Esophagus muscularis mucosa (tissue), 4 donors: ENCODE results near the gene DERL2. TPM values are rescaled to one million over a fixed set of nuclear protein-coding genes. Genes with fewer than 3 reads are reported as not detected.
A peak's percentile ranks its signal among the peaks of the same experiment; 100 is the strongest.

Source experiments
- DNase-seq: peaks from one replicate; pipeline ENCODE4 v3.0.0-alpha.2; 2017; ENCODE audit errors: extremely low spot score
- H3K27ac ChIP-seq, 4 donors: fragments of 200-600 bp; sonication (generic); replicated peaks in 1 of 4; 1 replicate in 3 of 4; 2 replicates in 1 of 4; pipeline ENCODE4 v1.5.1; 2016 to 2019; ENCODE audit warnings: mild to moderate bottlenecking in 1 of 4
- H3K27me3 ChIP-seq, 4 donors: fragments of 200-600 bp; sonication (generic); one replicate each; pipeline versions ENCODE4 v1.5.1 to v1.6.0; 2016 to 2019
- H3K36me3 ChIP-seq, 4 donors: fragments of 200-600 bp; sonication (generic); one replicate each; pipeline ENCODE4 v1.5.1; 2016 to 2019
- H3K4me1 ChIP-seq, 4 donors: fragments of 200-600 bp; sonication (generic); one replicate each; pipeline ENCODE4 v1.5.1; 2016 to 2019
- H3K4me3 ChIP-seq, 4 donors: fragments of 200-600 bp; sonication (generic); 1 replicate in 2 of 4; 2 replicates in 2 of 4; pipeline ENCODE4 v1.5.1; 2016 to 2019; ENCODE audit warnings: mild to moderate bottlenecking in 4 of 4, moderate library complexity in 1 of 4
- H3K9me3 ChIP-seq, 4 donors: fragments of 200-600 bp; sonication (generic); 1 replicate in 3 of 4; 2 replicates in 1 of 4; pipeline ENCODE4 v1.5.1; 2016 to 2019
- CTCF ChIP-seq, 3 experiments: fragments of 200-600 bp in 2 of 3; fragments of 450-650 bp in 1 of 3; sonication (generic) in 2 of 3; IDR thresholded peaks; one replicate each; pipeline ENCODE4 v1.5.1; 2017 to 2019; ENCODE audit warnings: antibody characterized with exemption in 3 of 3, mild to moderate bottlenecking in 2 of 3, moderate library complexity in 1 of 3
- EP300 ChIP-seq: sonication (generic); formaldehyde crosslinking; IDR thresholded peaks from one replicate; pipeline ENCODE4 v1.6.1; 2017; ENCODE audit warnings: antibody characterized with exemption
- POLR2A ChIP-seq: fragments of 450-650 bp; IDR thresholded peaks from one replicate; pipeline ENCODE4 v1.6.1; 2017; ENCODE audit warnings: antibody characterized with exemption, moderate library complexity, mild to moderate bottlenecking, low read depth
- POLR2AphosphoS5 ChIP-seq, 2 donors: sonication (generic); formaldehyde crosslinking; IDR thresholded peaks; one replicate each; pipeline ENCODE4 v1.6.1; 2017; ENCODE audit warnings: antibody characterized with exemption in 2 of 2
- WGBS: methylation state at CpG from one replicate; pipeline ENCODE4 v1.1.5; 2018; 5-methylcytosine and 5-hydroxymethylcytosine counted together
- intact Hi-C: fragments of 100-400 bp; cut with DNase I; formaldehyde crosslinking; loops from one replicate; pipeline ENCODE4 v1.15.1; 2023
- total RNA-seq, 4 donors: library from RNA; depleted of rRNA; stranded (reverse); fragments of >200 nt; gene quantifications; one replicate each; pipeline versions ENCODE4 v1.1.0 to v1.2.1, GENCODE V29; 2016

The DERL2 gene
- total RNA-seq, 4 donors from 2014 or later: 17.4 to 32.4 (median 23.3) TPM

DNA sequence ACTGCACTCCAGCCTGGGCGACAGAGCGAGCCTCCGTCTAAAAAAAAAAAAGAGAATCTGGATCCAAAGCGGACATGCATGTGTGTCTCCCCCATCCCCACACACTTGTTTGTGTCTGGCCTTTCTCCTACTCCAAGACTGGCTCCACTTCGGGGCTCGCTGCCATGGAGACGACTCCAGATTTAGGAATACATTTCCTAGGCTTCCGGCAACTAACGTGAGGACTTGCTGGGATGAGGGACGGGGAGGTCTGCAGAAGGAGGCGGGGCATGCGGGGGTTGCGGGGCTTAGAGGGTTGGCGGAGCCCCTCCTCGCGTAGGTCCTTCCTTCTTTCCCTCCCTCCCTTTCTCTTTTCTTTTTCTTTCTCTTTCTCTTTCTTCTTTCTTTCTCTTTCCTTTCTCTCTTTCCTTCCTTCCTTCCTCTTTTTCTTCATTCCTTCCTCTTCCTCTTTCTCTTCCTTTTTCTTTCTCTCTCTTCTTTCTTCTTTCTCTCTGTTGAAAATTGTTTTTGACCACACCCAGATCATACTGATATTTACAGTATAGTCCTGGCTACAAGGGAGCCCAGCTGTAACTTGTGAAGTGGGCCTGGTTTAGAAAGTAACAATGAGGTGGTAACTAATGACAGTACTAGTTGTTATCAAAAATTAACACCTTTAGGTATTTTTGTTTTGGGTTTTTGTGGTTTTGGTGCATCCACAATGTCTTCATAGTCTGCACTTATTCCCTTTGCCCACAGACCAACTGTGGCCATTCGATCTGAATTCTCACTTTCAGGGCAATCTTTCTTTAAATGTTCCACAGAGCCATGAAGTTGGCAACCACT is 25.6 kb upstream of the DERL2 start:
- Histone ChIP-seq H3K36me3 (peaks cover 0 to 30% (median 7%) of the 10 kb centered on the region in 4 donors), H3K27ac (no peak overlapping the region), H3K4me1 (no peaks in the 10 kb centered on the region), H3K27me3 (no peaks in the 10 kb centered on the region), H3K9me3 (no peaks in the 10 kb centered on the region), H3K4me3 (peak overlapping the region in 2 of 4 donors; percentile 17 to 23)
- no peak for DNase-seq
- 36% methylated on average over 17 of the region's 17 CpGs for WGBS
- intact Hi-C loops: no loop called here
- TF ChIP-seq POLR2A: no peak
- no peak for TF ChIP-seq CTCF (IDR thresholded peaks at IDR 0.05)
- no peak for TF ChIP-seq POLR2AphosphoS5 (IDR thresholded peaks at IDR 0.05)
- TF ChIP-seq EP300: no peak

GRCh38 chr17:5510771-5511170 is 24.8 kb upstream of the DERL2 start:
- no peak overlapping the region for H3K27ac ChIP-seq
- H3K27me3 ChIP-seq: no peaks in the 10 kb centered on the region
- DNase-seq: no peak
- H3K9me3 ChIP-seq: no peaks in the 10 kb centered on the region
- peaks cover 0 to 27% (median 7%) of the 10 kb centered on the region in 4 donors for H3K36me3 ChIP-seq
- H3K4me1 ChIP-seq: no peaks in the 10 kb centered on the region
- WGBS: 86% methylated on average over 8 of the region's 8 CpGs
- no peak overlapping the region for H3K4me3 ChIP-seq
- intact Hi-C loops: no loop called here
- no peak for TF ChIP-seq POLR2AphosphoS5 (IDR thresholded peaks at IDR 0.05)
- no peak for TF ChIP-seq CTCF (IDR thresholded peaks at IDR 0.05)
- TF ChIP-seq EP300: no peak
- TF ChIP-seq POLR2A: no peak

GRCh38 chr17:5509482-5509881 is 23.5 kb upstream of the DERL2 start:
- H3K9me3 ChIP-seq: no peaks in the 10 kb centered on the region
- H3K4me3 ChIP-seq: no peak overlapping the region
- intact Hi-C loops: no loop called here
- no peaks in the 10 kb centered on the region for H3K27me3 ChIP-seq
- peaks cover 0 to 16% (median under 1%) of the 10 kb centered on the region in 4 donors for H3K36me3 ChIP-seq
- H3K4me1 ChIP-seq: no peaks in the 10 kb centered on the region
- no peak for TF ChIP-seq POLR2AphosphoS5 (IDR thresholded peaks at IDR 0.05)
- no peak for TF ChIP-seq CTCF (IDR thresholded peaks at IDR 0.05)
- no peak for TF ChIP-seq POLR2A
- TF ChIP-seq EP300: no peak
- no peak overlapping the region for H3K27ac ChIP-seq
- 74% methylated on average over 8 of the region's 8 CpGs for WGBS
- DNase-seq: no peak

- no peak overlapping the region for H3K4me3 ChIP-seq
- H3K36me3 ChIP-seq: peaks cover 0 to 14% (median 0%) of the 10 kb centered on the region in 4 donors
- H3K27ac ChIP-seq: no peak overlapping the region
- 51% methylated on average over 4 of the region's 4 CpGs for WGBS
- no peaks in the 10 kb centered on the region for H3K9me3 ChIP-seq
- H3K27me3 ChIP-seq: no peaks in the 10 kb centered on the region
- no peaks in the 10 kb centered on the region for H3K4me1 ChIP-seq
- intact Hi-C loops: no loop called here
- DNase-seq: no peak
- no peak for TF ChIP-seq CTCF (IDR thresholded peaks at IDR 0.05)
- TF ChIP-seq EP300: no peak
- no peak for TF ChIP-seq POLR2A
- TF ChIP-seq POLR2AphosphoS5 (IDR thresholded peaks at IDR 0.05): no peak
These were observed 22.8 kb upstream of the DERL2 start for GRCh38 chr17:5508810-5509209.
